H9 (cell line): ENCODE data around the gene ALG2. TPM values are rescaled to one million over a fixed set of nuclear protein-coding genes. Genes with fewer than 3 reads are reported as not detected.

Source experiments
- DNase-seq: peaks from one replicate; pipeline ENCODE4 v3.0.0-alpha.2; 2017
- H2AFZ ChIP-seq: one replicate; pipeline ENCODE4 v1.6.1; 2013; ENCODE audit warnings: mild to moderate bottlenecking, low read length, control low read depth, moderate library complexity
- H2AK5ac ChIP-seq: 2 replicates; pipeline ENCODE4 v1.6.1; 2013; ENCODE audit warnings: low read length, control low read depth, mixed read lengths; ENCODE audit not compliant: insufficient read length
- H2BK120ac ChIP-seq: one replicate; pipeline ENCODE4 v1.6.1; 2013; ENCODE audit warnings: low read depth, mild to moderate bottlenecking, low read length, control low read depth, inconsistent platforms; ENCODE audit not compliant: poor library complexity, severe bottlenecking
- H2BK12ac ChIP-seq: 2 replicates; pipeline ENCODE4 v1.6.1; 2013; ENCODE audit warnings: low read length, control low read depth, mixed read lengths, low read depth; ENCODE audit not compliant: insufficient read length
- H2BK15ac ChIP-seq: 2 replicates; pipeline ENCODE4 v1.6.1; 2013; ENCODE audit warnings: low read depth, low read length, control low read depth
- H2BK20ac ChIP-seq: one replicate; pipeline ENCODE4 v1.6.1; 2013; ENCODE audit warnings: low read depth, mild to moderate bottlenecking, low read length, control low read depth, inconsistent platforms; ENCODE audit not compliant: poor library complexity, severe bottlenecking
- H2BK5ac ChIP-seq: 2 replicates; pipeline ENCODE4 v1.6.1; 2013; ENCODE audit warnings: low read length, control low read depth, mixed read lengths; ENCODE audit not compliant: insufficient read length
- H3K14ac ChIP-seq: 2 replicates; pipeline ENCODE4 v1.6.1; 2013; ENCODE audit warnings: low read length, control low read depth; ENCODE audit not compliant: insufficient read depth
- H3K18ac ChIP-seq: 2 replicates; pipeline ENCODE4 v1.6.1; 2013; ENCODE audit warnings: low read depth, mild to moderate bottlenecking, mixed read lengths, low read length, control low read depth; ENCODE audit not compliant: insufficient read length
- H3K23ac ChIP-seq: 2 replicates; pipeline ENCODE4 v1.6.1; 2013; ENCODE audit warnings: low read length, control low read depth, mixed read lengths, low read depth; ENCODE audit not compliant: insufficient read length
- H3K23me2 ChIP-seq: 2 replicates; pipeline ENCODE4 v1.6.1; 2013; ENCODE audit warnings: low read depth, mild to moderate bottlenecking, mixed read lengths, low read length, control low read depth; ENCODE audit not compliant: insufficient read length, poor library complexity, severe bottlenecking
- H3K27ac ChIP-seq: 2 replicates; pipeline ENCODE4 v1.5.1; 2013; ENCODE audit warnings: low read length, control low read depth, mixed read lengths, low read depth; ENCODE audit not compliant: insufficient read length
- H3K27me3 ChIP-seq: 2 replicates; pipeline ENCODE4 v1.6.1; 2013; ENCODE audit warnings: low read length, control low read depth, inconsistent platforms; ENCODE audit not compliant: insufficient read depth
- H3K4ac ChIP-seq: 2 replicates; pipeline ENCODE4 v1.6.1; 2013; ENCODE audit warnings: low read depth, mild to moderate bottlenecking, control low read depth, inconsistent platforms, low read length, moderate library complexity
- H3K4me1 ChIP-seq: 2 replicates; pipeline ENCODE4 v1.6.1; 2013; ENCODE audit warnings: low read length, control low read depth, inconsistent platforms; ENCODE audit not compliant: insufficient read depth
- H3K4me2 ChIP-seq: 2 replicates; pipeline ENCODE4 v1.6.1; 2013; ENCODE audit warnings: low read length, control low read depth, mixed read lengths; ENCODE audit not compliant: insufficient read length, insufficient read depth
- H3K56ac ChIP-seq: 2 replicates; pipeline ENCODE4 v1.6.1; 2013; ENCODE audit warnings: low read depth, mild to moderate bottlenecking, mixed read lengths, low read length, control low read depth; ENCODE audit not compliant: insufficient read length
- H3K79me1 ChIP-seq: 2 replicates; pipeline ENCODE4 v1.6.1; 2013; ENCODE audit warnings: low read depth, mild to moderate bottlenecking, moderate library complexity, low read length, control low read depth, inconsistent platforms; ENCODE audit not compliant: insufficient read depth, poor library complexity, severe bottlenecking
- H3K79me2 ChIP-seq: 2 replicates; pipeline ENCODE4 v1.6.1; 2013; ENCODE audit warnings: low read length, control low read depth, inconsistent platforms; ENCODE audit not compliant: insufficient read depth
- H3K9ac ChIP-seq: 2 replicates; pipeline ENCODE4 v1.6.1; 2013; ENCODE audit warnings: low read length, control low read depth, mixed read lengths; ENCODE audit not compliant: insufficient read length; ENCODE audit errors: extremely low read depth
- H3K9me3 ChIP-seq: one replicate; pipeline ENCODE4 v1.6.1; 2013; ENCODE audit warnings: low read depth, low read length, inconsistent platforms; ENCODE audit not compliant: control insufficient read depth
- H3T11ph ChIP-seq: one replicate; pipeline ENCODE4 v1.6.1; 2013; ENCODE audit warnings: mild to moderate bottlenecking, low read length, control low read depth, inconsistent platforms
- H4K20me1 ChIP-seq: one replicate; pipeline ENCODE4 v1.6.1; 2013; ENCODE audit not compliant: control insufficient read depth, insufficient read length, insufficient read depth
- H4K5ac ChIP-seq: 2 replicates; pipeline ENCODE4 v1.6.1; 2013; ENCODE audit warnings: low read depth, mild to moderate bottlenecking, mixed read lengths, low read length, control low read depth; ENCODE audit not compliant: insufficient read length
- H4K8ac ChIP-seq: replicated peaks from 2 replicates; pipeline ENCODE4 v1.6.1; 2013; ENCODE audit warnings: low read length, control low read depth, mixed read lengths, low read depth; ENCODE audit not compliant: insufficient read length
- H4K91ac ChIP-seq: 2 replicates; pipeline ENCODE4 v1.6.1; 2013; ENCODE audit warnings: low read depth, mild to moderate bottlenecking, moderate library complexity, mixed read lengths, low read length, control low read depth; ENCODE audit not compliant: insufficient read length
- H3K27ac Mint-ChIP-seq, 3 experiments: 2 replicates in 2 of 3; 3 replicates in 1 of 3; pipeline ENCODE4 v1.8.0; 2020 to 2021; ENCODE audit warnings: mixed read lengths in 3 of 3, mild to moderate bottlenecking in 1 of 3, moderate library complexity in 1 of 3
- H3K27me3 Mint-ChIP-seq: 2 replicates; pipeline ENCODE4 v1.8.0; 2021; ENCODE audit warnings: low read depth, mild to moderate bottlenecking, moderate library complexity, mixed read lengths
- H3K36me3 Mint-ChIP-seq, 3 experiments: 2 replicates in 2 of 3; 3 replicates in 1 of 3; pipeline ENCODE4 v1.8.0; 2020 to 2021; ENCODE audit warnings: low read depth in 3 of 3, mixed read lengths in 3 of 3; ENCODE audit not compliant: insufficient read depth in 1 of 3
- H3K4me1 Mint-ChIP-seq, 2 experiments: 2 replicates each; pipeline ENCODE4 v1.8.0; 2020; ENCODE audit warnings: mixed read lengths in 2 of 2
- H3K4me3 Mint-ChIP-seq, 2 experiments: 2 replicates in 1 of 2; 3 replicates in 1 of 2; pipeline ENCODE4 v1.8.0; 2020 to 2021; ENCODE audit warnings: mild to moderate bottlenecking in 2 of 2, mixed read lengths in 2 of 2, moderate library complexity in 1 of 2
- H3K9me3 Mint-ChIP-seq, 2 experiments: 2 replicates in 1 of 2; 3 replicates in 1 of 2; pipeline ENCODE4 v1.8.0; 2020; ENCODE audit warnings: mild to moderate bottlenecking in 2 of 2, mixed read lengths in 2 of 2, moderate library complexity in 1 of 2
- CTCF ChIP-seq: fragments of 200-600 bp; sonication (generic); conservative IDR thresholded peaks from 3 replicates; pipeline ENCODE4 v1.8.0; 2021; ENCODE audit warnings: antibody characterized with exemption, mild to moderate bottlenecking
- WGBS: extraction: QIAGEN DNeasy Blood & Tissue Kit; methylation state at CpG from one replicate; pipeline ENCODE4 v1.1.7; 2013; ENCODE audit warnings: missing lambda C conversion rate, low lambda C conversion rate, mixed read lengths; ENCODE audit not compliant: insufficient read length; ENCODE audit errors: extremely low coverage; 5-methylcytosine and 5-hydroxymethylcytosine counted together
- total RNA-seq: library from RNA; stranded (reverse); gene quantifications from 2 replicates; pipeline ENCODE4 v1.2.1, GENCODE V29; 2021

Gene ALG2
- total RNA-seq, 1 experiment from 2014 or later, result 30.1 TPM

GRCh38 chr9:99193466-99193821 is 28.3 kb downstream of the ALG2 start:
- Histone ChIP-seq H2BK120ac (no peak overlapping the region), H3K23ac (no peak overlapping the region), H3K9ac (no peak overlapping the region), H2AK5ac (no peak overlapping the region), H2BK15ac (no peak overlapping the region), H2BK5ac (no peak overlapping the region), H4K20me1 (no peaks in the 10 kb centered on the region), H3K23me2 (no peaks in the 10 kb centered on the region), H3K79me1 (no peaks in the 10 kb centered on the region), H4K91ac (no peak overlapping the region), H3K27ac (no peak overlapping the region), H2BK20ac (no peak overlapping the region), H3K18ac (no peak overlapping the region), H4K5ac (no peak overlapping the region), H3K4me1 (no peaks in the 10 kb centered on the region), H3K56ac (no peak overlapping the region), H3T11ph (no peak overlapping the region), H4K8ac (no peak overlapping the region), H3K9me3 (no peaks in the 10 kb centered on the region), H2AFZ (no peak overlapping the region), H3K14ac (no peak overlapping the region), H3K4me2 (no peak overlapping the region), H3K27me3 (no peaks in the 10 kb centered on the region; the same call in 1 of the 2 replicates), H3K79me2 (no peaks in the 10 kb centered on the region), H3K4ac (no peak overlapping the region), H2BK12ac (no peak overlapping the region)
- no peaks in the 10 kb centered on the region; the same call in 1 of the 2 replicates for H3K27me3 Mint-ChIP-seq
- H3K36me3 Mint-ChIP-seq, result no peaks in the 10 kb centered on the region; a peak in 1 of 7 replicates
- no CpG with 5 or more reads among the region's 2 CpGs for WGBS
- peaks cover 0 to 2% of the 10 kb centered on the region in 2 experiments; a peak in 2 of 5 replicates for H3K9me3 Mint-ChIP-seq
- peak; percentile 6; the same call in 2 of the 3 replicates for TF ChIP-seq CTCF
- no peak overlapping the region for H3K4me3 Mint-ChIP-seq
- no peak overlapping the region for H3K27ac Mint-ChIP-seq
- peaks cover 10 to 17% of the 10 kb centered on the region in 2 experiments for H3K4me1 Mint-ChIP-seq
- no peak for DNase-seq
